GM23338 (cell line): ENCODE data around the gene TPM1. TPM values are rescaled to one million over a fixed set of nuclear protein-coding genes. Genes with fewer than 3 reads are reported as not detected.

Experiments used
- ATAC-seq: fragments of 200-7000 bp; cut with Tn5 transposase; 3 replicates; pipeline ENCODE4 v1.9.1; 2020
- DNase-seq: peaks from one replicate; pipeline ENCODE4 v3.0.0-alpha.2; 2015; ENCODE audit warnings: low spot score
- H2AFZ ChIP-seq: fragments of 200-600 bp; sonication (generic); 2 replicates; pipeline ENCODE4 v1.8.0; 2016; ENCODE audit warnings: antibody characterized with exemption, mild to moderate bottlenecking, moderate library complexity
- H3F3A ChIP-seq: fragments of 200-600 bp; sonication (generic); replicated peaks from 2 replicates; pipeline ENCODE4 v1.8.0; 2017; ENCODE audit warnings: antibody characterized with exemption, mixed run types, low read depth
- H3K27ac ChIP-seq: fragments of 200-600 bp; sonication (generic); 2 replicates; pipeline ENCODE4 v1.6.1; 2016; ENCODE audit warnings: low read depth
- H3K27me3 ChIP-seq: fragments of 200-600 bp; sonication (generic); 2 replicates; pipeline ENCODE4 v1.8.0; 2016; ENCODE audit warnings: mild to moderate bottlenecking, mixed run types, moderate library complexity; ENCODE audit not compliant: insufficient read depth
- H3K36me3 ChIP-seq: fragments of 200-600 bp; sonication (generic); 2 replicates; pipeline ENCODE4 v1.8.0; 2016; ENCODE audit warnings: mild to moderate bottlenecking; ENCODE audit not compliant: insufficient read depth
- H3K4me1 ChIP-seq: fragments of 200-600 bp; sonication (generic); 2 replicates; pipeline ENCODE4 v1.8.0; 2016; ENCODE audit warnings: mild to moderate bottlenecking, moderate library complexity; ENCODE audit not compliant: insufficient read depth
- H3K4me2 ChIP-seq: fragments of 200-600 bp; sonication (generic); 2 replicates; pipeline ENCODE4 v1.7.1; 2017; ENCODE audit warnings: mixed run types
- H3K4me3 ChIP-seq: fragments of 200-600 bp; sonication (generic); 2 replicates; pipeline ENCODE4 v1.6.1; 2016; ENCODE audit warnings: mixed run types
- H3K79me2 ChIP-seq: fragments of 200-600 bp; sonication (generic); replicated peaks from 2 replicates; pipeline ENCODE4 v1.8.0; 2017; ENCODE audit warnings: mild to moderate bottlenecking; ENCODE audit not compliant: insufficient read depth
- H3K9me2 ChIP-seq: fragments of 200-600 bp; sonication (generic); 2 replicates; pipeline ENCODE4 v1.8.0; 2017; ENCODE audit not compliant: insufficient read depth
- H4K20me1 ChIP-seq: fragments of 200-600 bp; sonication (generic); replicated peaks from 2 replicates; pipeline ENCODE4 v1.8.0; 2017; ENCODE audit warnings: mild to moderate bottlenecking; ENCODE audit not compliant: insufficient read depth
- H3K27ac Mint-ChIP-seq: 2 replicates; pipeline ENCODE4 v1.8.0; 2020; ENCODE audit warnings: inconsistent platforms, mild to moderate bottlenecking, moderate library complexity, mixed read lengths
- H3K27me3 Mint-ChIP-seq: 3 replicates; pipeline ENCODE4 v1.8.0; 2022; ENCODE audit warnings: low read depth, mild to moderate bottlenecking, moderate library complexity, mixed read lengths, inconsistent platforms; ENCODE audit not compliant: insufficient read depth, poor library complexity
- H3K36me3 Mint-ChIP-seq: 3 replicates; pipeline ENCODE4 v1.8.0; 2021; ENCODE audit warnings: low read depth, mild to moderate bottlenecking, inconsistent platforms, moderate library complexity, mixed read lengths
- H3K4me1 Mint-ChIP-seq: 3 replicates; pipeline ENCODE4 v1.8.0; 2020; ENCODE audit warnings: mild to moderate bottlenecking, inconsistent platforms, mixed read lengths
- H3K4me3 Mint-ChIP-seq: 3 replicates; pipeline ENCODE4 v1.8.0; 2021; ENCODE audit warnings: moderate library complexity, mild to moderate bottlenecking, inconsistent platforms, mixed read lengths
- H3K9me3 Mint-ChIP-seq: 3 replicates; pipeline ENCODE4 v1.8.0; 2020; ENCODE audit warnings: moderate library complexity, mild to moderate bottlenecking, inconsistent platforms, mixed read lengths
- CTCF ChIP-seq, 2 experiments: fragments of 200-600 bp in 1 of 2; sonication (generic) in 1 of 2; conservative IDR thresholded peaks; 2 replicates each; pipeline versions ENCODE4 v1.5.1 to v1.6.1; 2016 to 2017; ENCODE audit warnings: antibody characterized with exemption in 2 of 2, low read depth in 2 of 2, mild to moderate bottlenecking in 2 of 2, moderate library complexity in 1 of 2
- EZH2 ChIP-seq: fragments of 200-600 bp; sonication (generic); IDR thresholded peaks from one replicate; pipeline ENCODE4 v1.8.0; 2017; ENCODE audit warnings: antibody characterized with exemption, mild to moderate bottlenecking, low read depth; ENCODE audit not compliant: unreplicated experiment
- EZH2phosphoT487 ChIP-seq: fragments of 200-600 bp; sonication (generic); IDR thresholded peaks from one replicate; pipeline ENCODE4 v1.8.1; 2018; ENCODE audit warnings: antibody characterized with exemption; ENCODE audit not compliant: unreplicated experiment
- JUNB ChIP-seq: IDR thresholded peaks from one replicate; pipeline ENCODE4 v1.6.1; 2016; ENCODE audit warnings: antibody characterized with exemption; ENCODE audit not compliant: unreplicated experiment
- STAT1 ChIP-seq: IDR thresholded peaks from one replicate; pipeline ENCODE4 v1.6.1; 2016; ENCODE audit warnings: antibody characterized with exemption; ENCODE audit not compliant: unreplicated experiment
- ZNF114 ChIP-seq: fragments of 250-450 bp; sonication (Bioruptor Pico); IDR thresholded peaks from 2 replicates; pipeline ENCODE4 v1.5.0; 2020; ENCODE audit warnings: mild to moderate bottlenecking, moderate library complexity
- polyA plus RNA-seq: library from polyadenylated mRNA; unstranded; fragments of >200 nt; fragmentation: Nextera tagmentation; extraction: Ambion mirVana; gene quantifications from 2 replicates; pipeline ENCODE4 v1.2.1, GENCODE V29; 2016
- total RNA-seq: library from RNA; depleted of rRNA; stranded (reverse); fragments of >200 nt; shearing (Covaris generic); gene quantifications from 2 replicates; pipeline ENCODE4 v1.2.3, GENCODE V29; 2014
- TF ChIP-seq, protein P1 (sequence below): fragments of 250-450 bp; sonication (Bioruptor Pico); IDR thresholded peaks from 2 replicates; pipeline ENCODE4 v1.5.0; 2020; ENCODE audit warnings: mild to moderate bottlenecking, moderate library complexity
- TF ChIP-seq, protein P2 (sequence below): IDR thresholded peaks from one replicate; pipeline ENCODE4 v1.6.1; 2018; ENCODE audit warnings: antibody characterized with exemption; ENCODE audit not compliant: unreplicated experiment

TPM1 gene
- total and polyA plus RNA-seq, 2 experiments from 2014 or later: 449 to 913 TPM

- Mint-ChIP-seq H3K27me3 (no peaks in the 10 kb centered on the region), H3K27ac (no peak overlapping the region), H3K4me1 (no peaks in the 10 kb centered on the region), H3K4me3 (no peak overlapping the region), H3K9me3 (peaks cover 3% of the 10 kb centered on the region; the same call in 1 of the 3 replicates), H3K36me3 (no peaks in the 10 kb centered on the region)
- no peak for ATAC-seq
- Histone ChIP-seq H3K4me1 (no peaks in the 10 kb centered on the region), H3K79me2 (no peaks in the 10 kb centered on the region), H3K4me3 (no peak overlapping the region), H2AFZ (no peak overlapping the region; the same call in 1 of the 2 replicates), H3K27me3 (no peaks in the 10 kb centered on the region), H3F3A (no peaks in the 10 kb centered on the region), H3K9me2 (no peaks in the 10 kb centered on the region), H3K27ac (no peak overlapping the region), H4K20me1 (no peaks in the 10 kb centered on the region), H3K4me2 (no peak overlapping the region), H3K36me3 (no peaks in the 10 kb centered on the region)
- DNase-seq: no peak
- TF ChIP-seq EZH2phosphoT487 (no peak), CTCF (conservative IDR thresholded peaks at IDR 0.05; ENCODE audit: low read depth in 2 of 2) (no peak), EZH2 (no peak), JUNB (no peak), ZNF114 (CRISPR knock-in tag) (no peak), STAT1 (no peak)
- TF ChIP-seq, protein P1, sequence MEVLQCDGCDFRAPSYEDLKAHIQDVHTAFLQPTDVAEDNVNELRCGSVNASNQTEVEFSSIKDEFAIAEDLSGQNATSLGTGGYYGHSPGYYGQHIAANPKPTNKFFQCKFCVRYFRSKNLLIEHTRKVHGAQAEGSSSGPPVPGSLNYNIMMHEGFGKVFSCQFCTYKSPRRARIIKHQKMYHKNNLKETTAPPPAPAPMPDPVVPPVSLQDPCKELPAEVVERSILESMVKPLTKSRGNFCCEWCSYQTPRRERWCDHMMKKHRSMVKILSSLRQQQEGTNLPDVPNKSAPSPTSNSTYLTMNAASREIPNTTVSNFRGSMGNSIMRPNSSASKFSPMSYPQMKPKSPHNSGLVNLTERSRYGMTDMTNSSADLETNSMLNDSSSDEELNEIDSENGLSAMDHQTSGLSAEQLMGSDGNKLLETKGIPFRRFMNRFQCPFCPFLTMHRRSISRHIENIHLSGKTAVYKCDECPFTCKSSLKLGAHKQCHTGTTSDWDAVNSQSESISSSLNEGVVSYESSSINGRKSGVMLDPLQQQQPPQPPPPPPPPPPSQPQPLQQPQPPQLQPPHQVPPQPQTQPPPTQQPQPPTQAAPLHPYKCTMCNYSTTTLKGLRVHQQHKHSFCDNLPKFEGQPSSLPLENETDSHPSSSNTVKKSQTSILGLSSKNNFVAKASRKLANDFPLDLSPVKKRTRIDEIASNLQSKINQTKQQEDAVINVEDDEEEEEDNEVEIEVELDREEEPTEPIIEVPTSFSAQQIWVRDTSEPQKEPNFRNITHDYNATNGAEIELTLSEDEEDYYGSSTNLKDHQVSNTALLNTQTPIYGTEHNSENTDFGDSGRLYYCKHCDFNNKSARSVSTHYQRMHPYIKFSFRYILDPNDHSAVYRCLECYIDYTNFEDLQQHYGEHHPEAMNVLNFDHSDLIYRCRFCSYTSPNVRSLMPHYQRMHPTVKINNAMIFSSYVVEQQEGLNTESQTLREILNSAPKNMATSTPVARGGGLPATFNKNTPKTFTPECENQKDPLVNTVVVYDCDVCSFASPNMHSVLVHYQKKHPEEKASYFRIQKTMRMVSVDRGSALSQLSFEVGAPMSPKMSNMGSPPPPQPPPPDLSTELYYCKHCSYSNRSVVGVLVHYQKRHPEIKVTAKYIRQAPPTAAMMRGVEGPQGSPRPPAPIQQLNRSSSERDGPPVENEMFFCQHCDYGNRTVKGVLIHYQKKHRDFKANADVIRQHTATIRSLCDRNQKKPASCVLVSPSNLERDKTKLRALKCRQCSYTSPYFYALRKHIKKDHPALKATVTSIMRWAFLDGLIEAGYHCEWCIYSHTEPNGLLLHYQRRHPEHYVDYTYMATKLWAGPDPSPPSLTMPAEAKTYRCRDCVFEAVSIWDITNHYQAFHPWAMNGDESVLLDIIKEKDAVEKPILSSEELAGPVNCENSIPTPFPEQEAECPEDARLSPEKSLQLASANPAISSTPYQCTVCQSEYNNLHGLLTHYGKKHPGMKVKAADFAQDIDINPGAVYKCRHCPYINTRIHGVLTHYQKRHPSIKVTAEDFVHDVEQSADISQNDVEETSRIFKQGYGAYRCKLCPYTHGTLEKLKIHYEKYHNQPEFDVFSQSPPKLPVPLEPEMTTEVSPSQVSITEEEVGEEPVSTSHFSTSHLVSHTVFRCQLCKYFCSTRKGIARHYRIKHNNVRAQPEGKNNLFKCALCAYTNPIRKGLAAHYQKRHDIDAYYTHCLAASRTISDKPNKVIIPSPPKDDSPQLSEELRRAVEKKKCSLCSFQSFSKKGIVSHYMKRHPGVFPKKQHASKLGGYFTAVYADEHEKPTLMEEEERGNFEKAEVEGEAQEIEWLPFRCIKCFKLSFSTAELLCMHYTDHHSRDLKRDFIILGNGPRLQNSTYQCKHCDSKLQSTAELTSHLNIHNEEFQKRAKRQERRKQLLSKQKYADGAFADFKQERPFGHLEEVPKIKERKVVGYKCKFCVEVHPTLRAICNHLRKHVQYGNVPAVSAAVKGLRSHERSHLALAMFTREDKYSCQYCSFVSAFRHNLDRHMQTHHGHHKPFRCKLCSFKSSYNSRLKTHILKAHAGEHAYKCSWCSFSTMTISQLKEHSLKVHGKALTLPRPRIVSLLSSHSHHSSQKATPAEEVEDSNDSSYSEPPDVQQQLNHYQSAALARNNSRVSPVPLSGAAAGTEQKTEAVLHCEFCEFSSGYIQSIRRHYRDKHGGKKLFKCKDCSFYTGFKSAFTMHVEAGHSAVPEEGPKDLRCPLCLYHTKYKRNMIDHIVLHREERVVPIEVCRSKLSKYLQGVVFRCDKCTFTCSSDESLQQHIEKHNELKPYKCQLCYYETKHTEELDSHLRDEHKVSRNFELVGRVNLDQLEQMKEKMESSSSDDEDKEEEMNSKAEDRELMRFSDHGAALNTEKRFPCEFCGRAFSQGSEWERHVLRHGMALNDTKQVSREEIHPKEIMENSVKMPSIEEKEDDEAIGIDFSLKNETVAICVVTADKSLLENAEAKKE (CRISPR knock-in tag): no peak
- TF ChIP-seq, protein P2, sequence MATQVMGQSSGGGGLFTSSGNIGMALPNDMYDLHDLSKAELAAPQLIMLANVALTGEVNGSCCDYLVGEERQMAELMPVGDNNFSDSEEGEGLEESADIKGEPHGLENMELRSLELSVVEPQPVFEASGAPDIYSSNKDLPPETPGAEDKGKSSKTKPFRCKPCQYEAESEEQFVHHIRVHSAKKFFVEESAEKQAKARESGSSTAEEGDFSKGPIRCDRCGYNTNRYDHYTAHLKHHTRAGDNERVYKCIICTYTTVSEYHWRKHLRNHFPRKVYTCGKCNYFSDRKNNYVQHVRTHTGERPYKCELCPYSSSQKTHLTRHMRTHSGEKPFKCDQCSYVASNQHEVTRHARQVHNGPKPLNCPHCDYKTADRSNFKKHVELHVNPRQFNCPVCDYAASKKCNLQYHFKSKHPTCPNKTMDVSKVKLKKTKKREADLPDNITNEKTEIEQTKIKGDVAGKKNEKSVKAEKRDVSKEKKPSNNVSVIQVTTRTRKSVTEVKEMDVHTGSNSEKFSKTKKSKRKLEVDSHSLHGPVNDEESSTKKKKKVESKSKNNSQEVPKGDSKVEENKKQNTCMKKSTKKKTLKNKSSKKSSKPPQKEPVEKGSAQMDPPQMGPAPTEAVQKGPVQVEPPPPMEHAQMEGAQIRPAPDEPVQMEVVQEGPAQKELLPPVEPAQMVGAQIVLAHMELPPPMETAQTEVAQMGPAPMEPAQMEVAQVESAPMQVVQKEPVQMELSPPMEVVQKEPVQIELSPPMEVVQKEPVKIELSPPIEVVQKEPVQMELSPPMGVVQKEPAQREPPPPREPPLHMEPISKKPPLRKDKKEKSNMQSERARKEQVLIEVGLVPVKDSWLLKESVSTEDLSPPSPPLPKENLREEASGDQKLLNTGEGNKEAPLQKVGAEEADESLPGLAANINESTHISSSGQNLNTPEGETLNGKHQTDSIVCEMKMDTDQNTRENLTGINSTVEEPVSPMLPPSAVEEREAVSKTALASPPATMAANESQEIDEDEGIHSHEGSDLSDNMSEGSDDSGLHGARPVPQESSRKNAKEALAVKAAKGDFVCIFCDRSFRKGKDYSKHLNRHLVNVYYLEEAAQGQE: no peak
Observed at GRCh38 chr15:63109920-63110319, 67.4 kb downstream of the TPM1 start.
